ENCODE measurements around the gene TARDBP.
A peak's percentile ranks its signal among the peaks of the same experiment; 100 is the strongest.
"Not testable (repeated sequence)": the region's sequence is repeated elsewhere in the genome, so short reads cannot be mapped to it uniquely, and the experiment has no call there.

Gene TARDBP

DNA sequence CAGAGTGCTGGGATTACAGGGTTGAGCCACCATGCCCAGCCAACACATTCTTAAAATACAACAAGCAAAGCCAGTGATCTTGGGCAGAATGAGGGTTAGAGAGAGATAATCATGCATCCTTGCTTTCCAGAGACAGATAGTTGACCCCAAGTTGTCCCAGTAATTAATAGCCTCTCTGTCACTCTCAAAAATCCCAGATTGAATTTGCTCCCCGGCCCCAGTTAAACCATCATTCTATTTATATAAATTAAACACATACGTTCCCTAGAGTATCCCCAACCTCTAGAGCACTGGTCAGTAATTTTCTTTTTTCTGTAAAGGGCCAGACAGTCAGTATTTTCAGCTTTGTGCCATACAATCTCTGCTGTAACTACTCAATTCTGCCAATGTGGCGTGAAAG is 16.4 kb upstream of the TARDBP start:
- no peak for DNase-seq

DNA sequence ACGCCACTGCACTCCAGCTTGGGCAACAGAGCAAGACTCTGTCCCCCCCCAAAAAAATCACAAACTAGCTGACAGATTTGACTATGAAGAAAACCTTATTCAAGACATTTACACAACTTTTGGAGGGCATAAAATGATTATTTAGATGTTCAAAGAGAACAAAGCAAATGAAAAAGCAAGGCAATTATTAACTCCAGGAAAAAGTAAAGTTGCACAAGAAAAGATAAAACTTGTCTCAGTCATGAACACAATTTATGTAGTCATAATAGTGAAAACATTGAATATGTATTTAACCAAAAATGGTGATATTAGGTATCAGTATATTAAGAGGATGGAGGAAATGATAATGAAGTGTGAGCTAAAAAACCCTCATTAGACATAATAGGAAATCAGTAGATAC is 11.9 kb upstream of the TARDBP start:
- no peak for DNase-seq

DNA sequence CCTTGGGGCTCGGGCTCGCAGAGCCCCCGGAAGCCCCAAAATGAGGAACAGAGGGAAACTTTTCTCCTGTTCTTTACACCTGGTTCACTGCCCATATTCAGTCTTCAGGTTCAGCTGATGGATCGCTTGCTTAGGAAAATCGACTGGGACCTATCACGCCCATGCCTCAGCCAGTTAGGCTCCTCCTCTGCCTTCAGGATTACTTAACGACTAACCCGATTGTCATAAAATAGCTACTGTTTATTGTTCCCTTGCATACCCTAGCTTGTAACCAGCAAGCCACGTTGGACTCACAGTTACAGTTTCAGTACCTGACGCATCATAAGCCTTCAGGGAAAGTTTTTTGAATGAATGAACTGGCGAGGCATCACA is 692 bp downstream of the TARDBP start:
- no peak for DNase-seq

DNA sequence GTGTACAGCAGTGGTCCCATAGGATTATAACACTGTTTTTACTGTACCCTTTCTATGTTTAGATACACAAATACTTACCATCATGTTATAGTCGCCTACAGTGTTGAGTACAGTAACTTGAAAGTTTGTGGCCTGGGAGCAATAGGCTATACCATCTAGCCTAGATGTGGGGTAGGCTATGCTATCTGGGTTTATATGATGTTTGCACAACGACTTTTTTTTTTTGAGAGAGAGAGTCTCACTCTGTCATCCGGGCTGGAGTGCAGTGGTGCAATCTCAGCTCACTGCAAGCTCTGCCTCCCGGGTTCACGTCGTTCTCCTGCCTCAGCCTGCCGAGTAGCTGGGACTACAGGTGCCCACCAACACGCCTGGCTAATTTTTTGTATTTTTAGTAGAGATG is 6.9 kb downstream of the TARDBP start:
- DNase-seq: not testable (repeated sequence)

DNA sequence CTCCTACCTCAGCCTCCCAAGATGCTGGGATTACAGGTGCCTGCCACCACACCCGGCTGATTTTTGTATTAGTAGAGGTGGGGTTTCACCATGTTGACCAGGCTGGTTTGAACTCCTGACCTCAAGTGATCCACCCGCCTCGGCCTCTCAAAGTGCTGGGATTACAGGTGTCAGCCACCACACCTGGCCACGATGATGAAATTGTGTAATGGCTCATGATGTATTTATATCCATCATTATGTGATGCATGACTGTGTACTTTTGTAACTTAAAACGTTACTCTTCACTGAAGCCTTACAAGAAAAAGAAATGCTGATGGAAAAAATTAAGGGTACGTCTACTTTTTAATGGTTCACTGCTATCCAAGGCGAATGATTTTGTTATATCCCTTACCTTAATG is 7.5 kb downstream of the TARDBP start:
- no peak for DNase-seq

DNA sequence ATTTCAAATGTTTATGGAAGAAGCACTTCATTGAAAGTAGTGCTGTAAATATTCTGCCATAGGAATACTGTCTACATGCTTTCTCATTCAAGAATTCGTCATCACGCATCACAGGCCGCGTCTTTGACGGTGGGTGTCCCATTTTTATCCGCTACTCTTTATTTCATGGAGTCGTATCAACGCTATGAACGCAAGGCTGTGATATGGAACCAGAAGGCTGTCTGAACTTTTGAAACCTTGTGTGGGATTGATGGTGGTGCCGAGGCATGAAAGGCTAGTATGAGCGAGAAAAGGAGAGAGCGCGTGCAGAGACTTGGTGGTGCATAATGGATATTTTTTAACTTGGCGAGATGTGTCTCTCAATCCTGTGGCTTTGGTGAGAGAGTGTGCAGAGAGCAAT is 10.7 kb downstream of the TARDBP start:
- no peak for DNase-seq

DNA sequence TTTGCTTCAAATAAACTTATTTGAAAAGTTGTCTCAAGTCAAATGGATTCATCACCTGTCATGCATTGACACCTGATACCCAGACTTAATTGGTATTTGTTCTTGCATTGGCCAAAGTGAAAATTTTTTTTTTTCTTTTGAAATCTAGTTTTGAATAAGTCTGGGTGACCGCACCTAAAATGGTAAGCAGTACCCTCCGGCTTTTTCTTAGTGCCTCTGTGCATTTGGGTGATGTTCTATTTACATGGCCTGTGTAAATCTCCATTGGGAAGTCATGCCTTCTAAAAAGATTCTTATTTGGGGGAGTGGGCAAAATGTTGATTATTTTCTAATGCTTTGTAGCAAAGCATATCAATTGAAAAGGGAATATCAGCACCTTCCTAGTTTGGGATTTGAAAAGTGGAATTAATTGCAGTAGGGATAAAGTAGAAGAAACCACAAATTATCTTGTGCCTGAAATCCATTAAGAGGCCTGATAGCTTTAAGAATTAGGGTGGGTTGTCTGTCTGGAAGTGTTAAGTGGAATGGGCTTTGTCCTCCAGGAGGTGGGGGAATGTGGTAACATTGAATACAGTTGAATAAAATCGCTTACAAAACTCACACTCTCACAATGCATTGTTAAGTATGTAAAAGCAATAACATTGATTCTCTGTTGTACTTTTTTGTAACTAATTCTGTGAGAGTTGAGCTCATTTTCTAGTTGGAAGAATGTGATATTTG is 11.9 kb downstream of the TARDBP start:
- no peak for DNase-seq

DNA sequence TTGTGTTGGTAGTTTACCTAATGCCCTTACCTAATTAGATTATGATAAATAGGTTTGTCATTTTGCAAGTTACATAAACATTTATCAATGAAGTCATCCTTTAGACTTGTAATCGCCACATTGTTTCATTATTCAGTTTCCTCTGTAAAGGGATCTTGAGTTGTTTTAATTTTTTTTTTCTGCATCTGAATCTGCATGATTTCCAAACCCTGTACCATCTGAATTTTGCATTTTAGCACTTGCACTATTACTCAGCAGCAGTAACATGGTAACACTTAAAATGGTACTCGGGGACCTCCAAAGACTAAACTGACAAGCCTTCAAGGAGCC is 12.4 kb downstream of the TARDBP start:
- no peak for DNase-seq

DNA sequence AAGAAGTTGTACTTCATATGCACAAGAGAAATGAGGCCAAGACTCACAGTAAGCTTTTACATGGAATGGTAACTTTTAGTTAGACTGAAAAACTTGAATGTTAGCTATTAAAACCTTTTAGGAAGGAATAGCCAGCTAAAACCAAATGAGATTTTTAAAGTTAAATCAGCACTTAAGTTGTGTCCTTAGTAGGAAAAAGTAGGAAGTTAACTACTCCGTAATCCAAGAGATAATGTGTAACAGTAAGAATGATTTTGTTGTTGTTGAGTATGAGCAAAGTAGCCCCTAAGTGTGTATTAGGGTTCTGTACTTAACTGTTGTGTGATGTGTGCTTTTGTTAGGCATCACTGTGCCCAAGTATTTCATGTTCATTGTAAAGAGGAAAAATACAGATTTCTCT is 13.2 kb downstream of the TARDBP start:
- DNase-seq: no peak

DNA sequence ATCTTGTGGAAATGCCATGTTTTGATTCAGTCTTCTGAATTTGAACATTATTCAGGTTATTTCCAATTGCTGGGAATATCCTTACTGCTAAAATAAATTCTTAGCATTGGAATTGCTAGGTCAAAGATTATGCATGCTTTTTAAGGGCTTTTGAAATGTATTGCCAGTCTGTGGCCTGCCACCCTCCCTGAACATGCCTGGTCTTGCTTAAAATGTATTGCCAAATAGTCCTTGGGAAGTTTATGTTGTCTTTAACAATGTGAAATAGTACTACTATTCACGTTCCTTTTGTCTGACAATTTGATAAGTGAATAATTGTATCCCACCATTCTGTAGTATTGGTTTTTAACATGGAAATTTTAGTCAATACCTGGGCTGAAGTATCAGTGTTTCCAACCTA is 13.6 kb downstream of the TARDBP start:
- DNase-seq: no peak

DNA sequence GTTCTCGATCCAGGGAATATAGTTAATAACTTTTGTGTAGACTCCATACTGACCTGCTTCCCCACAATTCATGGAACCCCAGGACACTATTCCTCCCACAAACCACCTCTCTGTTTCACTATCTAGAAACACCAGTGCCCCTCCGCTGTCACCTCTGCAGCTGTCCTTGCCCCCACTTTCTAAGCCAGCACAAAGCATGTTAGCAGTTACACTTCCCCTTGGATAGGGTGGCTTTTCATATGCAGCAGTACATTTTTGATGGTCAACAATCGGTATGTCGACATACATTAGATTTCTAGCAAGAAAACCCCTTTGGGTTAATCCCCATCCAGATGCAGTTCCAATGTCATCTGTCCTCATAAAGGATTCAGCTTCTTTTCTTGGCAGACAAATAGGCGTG is 14.4 kb downstream of the TARDBP start:
- DNase-seq: no peak

DNA sequence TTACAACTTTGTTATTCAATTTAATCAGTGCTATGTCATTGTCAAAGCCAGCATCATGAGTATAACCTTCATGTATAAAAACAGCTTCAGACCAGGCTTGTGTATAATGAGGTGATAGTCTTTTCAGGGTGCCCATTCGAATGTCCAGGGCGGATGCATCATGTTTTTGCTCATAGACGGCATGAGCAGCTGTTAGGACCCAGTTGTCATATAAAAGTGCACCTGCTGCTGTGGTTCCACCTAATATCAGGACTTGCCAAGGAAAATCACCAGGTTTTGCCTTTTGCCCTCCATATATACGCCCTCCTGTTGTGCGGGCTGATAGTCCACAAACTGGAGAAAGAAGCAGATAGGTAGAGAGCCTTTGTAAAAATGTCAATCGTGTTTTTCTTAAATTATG is 14.9 kb downstream of the TARDBP start:
- no peak for DNase-seq

DNA sequence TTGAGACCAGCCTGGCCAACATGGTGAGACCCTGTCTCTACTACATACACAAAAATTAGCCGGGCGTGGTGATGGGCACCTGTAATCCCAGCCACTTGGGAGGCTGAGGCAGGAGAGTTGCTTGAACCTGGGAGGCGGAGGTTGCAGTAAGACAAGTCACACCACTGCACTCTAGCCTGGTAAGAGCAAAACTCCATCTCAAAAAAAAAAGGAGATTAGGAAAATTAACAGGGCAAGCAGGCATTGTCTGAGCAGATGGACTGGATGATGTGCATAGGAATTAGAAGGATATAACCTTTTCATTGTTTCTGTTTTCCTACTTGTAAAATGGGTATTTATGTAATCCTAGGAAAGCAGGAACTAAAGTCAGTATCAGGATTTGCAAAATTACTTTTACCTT is 15.6 kb downstream of the TARDBP start:
- no peak for DNase-seq

DNA sequence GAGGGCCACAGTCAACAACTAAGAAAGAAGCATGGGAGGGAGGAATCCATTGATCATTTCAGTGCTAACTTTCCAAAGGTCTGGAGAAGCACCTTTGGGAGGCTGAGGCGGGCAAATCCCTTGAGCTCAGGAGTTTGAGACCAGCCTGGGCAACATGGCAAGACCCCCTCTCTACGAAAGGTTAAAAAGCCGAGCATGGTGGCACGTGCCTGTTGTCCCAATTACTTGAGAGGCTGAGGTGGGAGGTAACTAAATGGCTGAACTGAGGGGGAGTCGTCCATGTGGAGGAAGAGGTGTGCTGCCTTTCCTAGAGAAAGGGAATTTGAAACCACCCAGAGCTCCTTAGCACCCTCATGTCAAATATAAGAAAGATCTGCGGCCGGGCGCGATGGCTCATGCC is 18.4 kb downstream of the TARDBP start:
- no peak for DNase-seq

DNA sequence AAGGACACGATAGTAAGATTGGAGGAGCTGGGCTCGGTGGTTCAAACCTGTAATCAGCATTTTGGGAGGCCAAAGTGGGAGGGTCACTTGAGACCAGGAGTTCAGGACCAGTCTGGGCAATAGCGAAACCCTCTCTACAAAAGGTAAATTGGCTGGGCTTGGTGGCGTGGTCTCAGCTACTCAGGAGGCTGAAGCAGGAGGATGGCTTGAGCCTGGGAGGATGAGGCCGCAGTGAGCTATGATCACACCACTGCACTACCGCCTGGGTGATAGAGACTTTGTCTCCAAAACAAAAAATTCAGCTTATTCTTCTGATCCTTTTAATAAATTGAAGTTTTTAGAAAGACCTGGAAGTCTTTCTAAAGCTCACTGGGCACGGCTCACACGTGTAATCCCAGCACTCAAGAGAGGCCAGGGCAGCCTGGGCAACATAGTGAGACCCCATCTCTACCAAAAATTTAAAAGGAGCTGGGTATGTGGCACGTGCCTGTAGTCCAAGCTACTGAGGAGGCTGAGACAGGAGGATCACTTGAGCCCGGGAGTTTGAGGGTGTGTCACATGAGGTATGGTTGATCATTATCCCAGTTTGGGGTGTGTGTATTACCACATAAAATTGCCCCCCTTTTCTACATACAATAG is 19.3 kb downstream of the TARDBP start:
- no peak for DNase-seq

DNA sequence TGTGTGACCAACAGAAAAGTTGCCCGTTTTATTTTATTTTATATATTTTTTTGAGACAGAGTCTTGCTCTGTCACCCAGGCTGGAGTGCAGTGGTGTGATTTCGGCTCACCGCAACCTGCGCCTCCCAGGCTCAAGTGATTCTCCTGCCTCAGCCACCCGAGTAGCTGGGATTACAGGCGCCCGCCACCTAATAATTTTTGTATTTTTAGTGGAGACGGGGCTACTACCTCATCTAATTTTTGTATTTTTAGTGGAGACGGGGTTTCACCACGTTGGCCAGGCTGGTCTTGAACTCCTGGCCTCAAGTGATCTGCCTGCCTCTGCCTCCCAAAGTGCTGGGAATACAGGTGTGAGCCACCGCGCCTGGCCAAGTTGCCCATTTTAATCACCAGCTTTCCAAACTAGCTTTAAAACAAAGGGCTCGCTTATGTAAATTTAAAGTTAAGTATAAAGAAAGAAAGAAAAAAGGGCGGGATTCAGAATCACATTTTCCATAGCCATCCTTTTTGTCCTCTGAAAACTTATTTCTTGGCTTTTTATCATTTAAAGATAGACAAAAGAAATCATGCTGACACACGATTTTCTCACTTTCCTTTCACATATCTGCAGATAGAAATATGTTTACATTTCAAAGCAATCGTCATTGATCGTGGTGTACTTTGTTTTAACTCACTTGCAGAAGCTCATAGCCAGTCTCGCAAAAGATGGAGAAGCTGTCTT is 24.7 kb downstream of the TARDBP start:
- not testable (repeated sequence) for DNase-seq

DNA sequence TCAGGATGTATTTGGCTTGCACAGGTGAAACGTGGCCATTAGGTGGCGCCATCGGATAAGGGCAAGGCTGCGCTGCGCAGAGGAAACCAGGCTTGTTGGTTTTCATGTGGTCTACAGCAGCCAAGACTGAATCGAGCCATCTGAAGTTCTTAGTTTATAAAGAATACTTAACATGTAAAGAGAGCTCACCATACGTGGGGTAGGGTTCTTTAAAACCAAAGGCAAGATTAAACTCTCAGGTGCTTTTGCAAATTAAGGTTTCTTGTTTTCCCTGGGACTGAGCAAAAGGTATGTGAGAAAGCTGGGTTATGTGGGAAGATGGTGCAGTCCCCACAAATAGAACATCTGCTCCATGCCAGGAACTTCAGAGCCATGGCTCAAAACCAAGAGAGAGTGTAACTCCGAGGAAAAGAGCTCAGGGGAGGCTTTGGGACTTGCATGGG is 25.3 kb downstream of the TARDBP start:
- DNase-seq: peak; percentile 91

DNA sequence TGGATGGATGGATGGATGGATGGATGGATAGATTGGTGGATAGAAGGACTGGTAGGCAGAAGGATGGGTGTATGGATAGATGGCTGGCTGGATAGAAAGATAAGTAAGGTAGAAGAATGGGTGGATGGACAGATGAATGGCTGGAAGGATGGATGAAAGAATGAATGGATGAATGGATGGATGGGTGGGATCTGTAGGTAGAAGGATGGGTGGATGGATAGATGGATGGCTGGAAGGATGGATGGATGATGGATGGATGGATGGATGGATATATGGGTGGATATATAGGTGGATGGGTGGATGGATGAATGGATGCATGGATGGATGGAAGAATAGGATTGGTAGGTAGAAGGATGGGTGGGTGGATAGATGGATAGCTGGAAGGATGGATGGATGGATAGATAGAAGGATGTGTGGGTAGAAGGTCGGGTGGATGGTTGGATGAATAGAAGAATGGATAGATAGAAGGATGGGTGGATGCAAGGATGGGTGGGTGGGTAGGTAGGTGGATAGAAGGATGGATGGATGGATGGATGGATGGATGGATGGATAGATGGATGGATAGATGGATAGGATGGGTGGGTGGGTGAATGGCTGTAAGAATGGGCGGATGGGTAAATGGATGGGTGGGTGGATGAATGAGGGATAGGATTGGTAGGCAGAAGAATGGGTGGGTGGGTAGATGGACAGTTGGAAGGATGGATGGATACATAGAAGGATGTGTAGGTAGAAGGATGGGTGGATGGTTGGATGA is 27.1 kb downstream of the TARDBP start:
- DNase-seq: no peak

DNA sequence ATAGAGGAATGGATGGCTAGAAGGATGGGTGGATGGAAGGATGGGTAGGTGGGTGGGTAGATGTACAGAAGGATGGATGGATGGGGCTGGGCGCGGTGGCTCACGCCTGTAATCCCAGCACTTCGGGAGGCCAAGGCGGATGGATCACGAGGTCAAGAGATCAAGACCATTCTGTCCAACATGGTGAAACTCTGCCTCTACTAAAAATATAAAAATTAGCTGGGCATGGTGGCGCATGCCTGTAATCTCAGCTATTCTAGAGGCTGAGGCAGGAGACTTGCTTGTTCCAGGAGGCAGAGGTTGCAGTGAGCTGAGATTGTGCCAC is 27.6 kb downstream of the TARDBP start:
- not testable (repeated sequence) for DNase-seq

DNA sequence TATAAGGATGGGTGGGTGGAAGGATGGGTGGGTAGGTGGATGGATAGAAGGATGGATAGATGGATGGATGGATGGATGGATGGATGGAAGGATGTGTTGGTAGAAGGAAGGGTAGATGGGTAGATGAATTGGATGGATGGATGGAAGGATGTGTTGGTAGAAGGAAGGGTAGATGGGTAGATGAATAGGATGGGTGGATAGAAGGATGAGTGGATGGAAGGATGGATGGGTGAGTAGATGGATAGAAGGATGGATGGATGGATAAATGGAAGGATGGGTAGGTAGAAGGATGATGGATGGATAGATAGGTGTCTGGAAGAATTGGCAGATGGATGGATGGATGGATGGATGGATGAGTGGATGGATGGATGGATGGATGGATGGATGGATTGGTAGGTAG is 28.6 kb downstream of the TARDBP start:
- DNase-seq: no peak

DNA sequence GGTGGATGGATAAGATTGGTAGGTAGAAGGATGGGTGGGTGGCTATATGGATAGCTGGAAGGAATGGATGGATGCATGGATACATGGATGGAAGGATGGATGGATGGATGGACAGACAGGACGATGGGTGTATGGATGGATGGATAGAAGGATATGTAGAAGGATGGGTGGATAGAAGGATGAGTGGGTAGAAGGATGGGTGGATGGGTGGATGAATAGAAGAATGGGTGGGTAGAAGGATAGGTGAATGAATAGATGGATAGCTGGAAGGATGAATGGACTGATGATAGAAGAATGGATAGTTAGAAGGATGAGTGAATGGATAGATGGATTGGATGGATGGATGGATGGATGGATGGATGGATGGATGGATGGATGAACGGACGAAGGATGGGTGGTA is 29.6 kb downstream of the TARDBP start:
- DNase-seq: no peak

DNA sequence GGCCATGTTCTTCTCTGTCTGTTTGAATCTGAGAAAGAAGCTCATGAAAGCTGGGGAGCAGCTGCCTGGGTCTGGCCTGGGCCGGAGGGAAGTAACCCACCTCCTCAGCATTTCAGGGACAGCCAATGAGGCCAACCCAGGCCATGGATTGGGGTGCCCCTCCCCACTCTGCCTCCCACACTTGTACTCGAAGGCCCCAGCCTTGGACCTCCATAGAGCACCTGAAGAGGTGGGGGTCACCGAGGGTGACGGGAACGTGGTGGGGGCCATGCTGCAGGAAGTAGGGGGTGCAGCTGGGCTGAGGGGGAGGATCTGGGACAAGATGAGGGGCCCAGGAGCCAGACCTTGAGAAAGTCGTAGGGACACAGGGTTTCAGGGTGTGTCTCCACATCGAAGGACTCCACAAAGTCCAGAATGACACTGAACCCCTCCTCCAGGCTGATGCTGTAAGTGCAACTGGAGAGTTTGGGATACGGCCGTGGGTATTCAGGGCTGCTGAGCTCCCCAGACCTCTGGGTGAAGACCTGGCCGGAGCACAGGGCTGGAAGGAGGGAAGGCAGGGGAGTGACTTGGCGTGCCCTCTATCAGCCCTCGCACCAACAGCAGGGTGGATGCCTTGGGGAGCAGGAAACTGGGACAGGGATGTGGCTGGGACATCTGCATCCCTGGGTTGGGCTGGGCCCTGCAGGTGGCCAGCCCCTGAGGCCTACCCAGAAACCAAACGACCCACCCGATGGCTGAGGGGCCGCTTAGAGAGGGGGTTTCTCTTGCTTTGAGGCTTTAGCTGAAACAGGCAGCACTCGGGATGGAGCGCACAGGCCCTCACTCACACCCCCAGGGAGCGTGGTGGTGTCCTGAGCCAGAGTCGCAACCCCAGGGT is 30.8 kb downstream of the TARDBP start:
- DNase-seq: no peak
